GM21423 (cell line): Measurements from ENCODE around the gene MSN.
"Not testable (repeated sequence)": the region's sequence is repeated elsewhere in the genome, so short reads cannot be mapped to it uniquely, and the experiment has no call there.

ENCODE experiments used
- ATAC-seq: cut with Tn5 transposase; IDR thresholded peaks from one replicate; pipeline ENCODE4 v1.9.1; 2021; ENCODE audit warnings: mild to moderate bottlenecking, moderate library complexity; ENCODE audit not compliant: unreplicated experiment

Gene MSN

DNA sequence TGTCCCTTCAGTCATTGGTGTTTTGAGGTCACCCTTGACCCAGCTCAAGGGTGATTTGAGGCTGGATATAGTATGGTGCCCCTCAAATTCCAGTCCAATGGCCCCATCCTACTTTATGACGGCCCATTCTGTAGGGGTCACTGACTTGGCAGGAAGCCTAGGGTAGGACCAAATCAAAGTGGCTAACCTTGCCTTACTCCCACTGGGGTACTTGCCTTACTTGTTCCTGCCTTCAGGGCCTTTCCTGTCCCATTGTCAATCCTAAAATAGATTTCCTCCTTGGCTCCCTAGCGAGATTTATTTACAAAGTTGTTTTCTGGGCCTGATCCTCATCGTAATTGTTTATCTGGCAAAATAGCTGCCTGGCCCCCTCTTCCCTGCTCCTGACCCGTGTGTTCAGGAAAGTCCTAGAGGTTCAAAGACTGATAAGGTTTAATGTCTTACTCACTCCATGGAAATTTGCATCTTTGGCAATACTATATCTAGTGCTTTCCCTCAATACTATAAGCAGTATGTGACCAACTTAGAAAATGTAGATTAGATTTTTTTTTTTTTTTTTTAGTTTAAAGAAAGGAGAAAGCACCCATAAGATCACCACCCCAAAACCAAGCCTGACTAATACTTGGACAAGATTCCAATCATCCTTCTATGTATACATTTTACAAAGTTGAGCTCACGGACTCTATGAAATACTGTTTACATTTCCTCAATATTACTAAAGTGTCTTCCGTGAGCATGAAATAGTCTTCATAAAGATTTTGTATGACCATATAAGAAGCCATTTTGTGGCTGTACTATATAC lies 44.8 kb downstream of the MSN start:
- ATAC-seq, result no peak

DNA sequence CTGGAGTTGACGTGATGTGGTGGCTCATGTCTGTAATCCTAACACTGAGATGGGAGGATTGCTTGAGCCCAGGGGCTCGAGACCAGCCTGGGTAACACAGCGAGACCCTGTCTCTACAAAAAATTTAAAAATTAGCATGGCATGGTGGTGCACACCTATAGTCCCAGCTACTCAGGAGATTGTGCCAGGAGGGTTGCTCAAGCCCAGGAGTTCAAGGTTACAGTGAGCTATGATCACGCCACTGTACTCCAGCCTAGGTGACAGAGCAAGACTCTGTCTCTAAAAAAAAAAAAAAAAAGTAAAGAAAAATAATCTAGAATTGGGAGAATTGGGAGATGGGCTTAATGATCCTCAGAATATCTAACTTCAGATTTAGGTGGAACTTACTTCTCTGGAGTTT lies 51.1 kb downstream of the MSN start:
- no peak for ATAC-seq

DNA sequence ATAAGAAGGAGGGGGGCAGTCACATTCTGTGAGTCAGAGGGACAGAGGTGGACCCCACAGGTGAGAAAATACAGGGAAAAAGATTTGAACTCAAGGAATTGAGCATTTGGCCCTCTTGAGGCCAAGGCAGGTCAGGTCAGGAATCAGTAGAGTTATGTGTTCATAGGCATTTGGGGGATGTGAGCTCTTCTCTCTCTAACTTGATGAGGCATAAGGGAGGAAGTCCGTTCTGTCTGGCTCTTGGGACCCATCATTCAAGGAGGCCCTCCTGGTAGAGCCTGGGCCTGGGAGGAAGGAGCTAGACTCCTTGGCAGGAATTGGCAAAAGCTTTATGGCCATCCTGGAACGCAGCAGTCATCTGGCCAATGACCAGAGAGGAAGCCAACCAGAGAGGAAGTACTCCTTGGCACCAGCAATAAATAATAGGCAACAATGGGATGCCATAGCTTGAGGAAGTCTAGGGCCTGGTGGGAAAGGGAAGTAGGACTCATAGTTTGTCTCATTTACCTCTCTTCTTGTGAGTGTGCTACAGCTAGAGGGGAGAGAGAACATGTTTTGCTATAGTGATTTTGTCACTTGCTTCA lies 53.0 kb downstream of the MSN start:
- no peak for ATAC-seq

DNA sequence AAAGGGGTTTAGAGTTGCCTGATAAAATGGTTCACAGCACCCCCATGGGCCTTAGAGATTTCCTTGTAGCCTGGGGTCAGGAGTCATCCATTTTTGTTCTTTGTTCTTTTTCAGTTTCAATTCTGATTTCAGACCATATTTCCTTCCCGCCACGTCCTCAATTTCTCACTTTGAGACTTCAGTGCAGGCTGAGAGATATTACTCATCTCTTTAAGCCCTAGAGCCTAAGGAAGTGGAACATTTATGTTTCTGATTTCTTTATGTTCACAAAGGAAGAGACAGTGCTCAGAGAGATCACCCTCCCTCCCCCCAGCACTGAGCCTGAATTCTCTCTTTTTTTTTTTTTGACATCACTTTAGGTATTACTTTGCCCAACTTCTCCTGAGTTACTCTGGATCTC lies 56.3 kb downstream of the MSN start:
- ATAC-seq, result peak; percentile 73

DNA sequence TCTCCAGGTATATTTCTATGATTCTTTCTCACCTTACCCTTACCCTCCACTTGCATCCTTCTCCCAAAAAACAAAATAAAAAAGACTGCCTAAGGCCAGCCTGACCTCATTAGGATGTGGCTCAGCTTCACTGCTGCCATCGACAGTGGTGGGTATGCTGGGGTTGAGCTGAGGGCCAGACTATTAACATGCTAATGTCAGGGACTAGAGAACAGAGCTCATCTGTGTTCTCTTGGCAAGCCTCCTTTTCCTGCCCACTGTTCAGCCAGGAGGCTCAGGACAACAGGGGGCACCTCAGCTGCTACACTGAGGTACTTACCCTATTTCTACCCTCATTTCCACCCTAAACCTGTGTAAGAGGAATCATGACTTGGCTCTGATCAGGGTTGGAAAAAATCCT lies 59.3 kb downstream of the MSN start:
- no peak for ATAC-seq

DNA sequence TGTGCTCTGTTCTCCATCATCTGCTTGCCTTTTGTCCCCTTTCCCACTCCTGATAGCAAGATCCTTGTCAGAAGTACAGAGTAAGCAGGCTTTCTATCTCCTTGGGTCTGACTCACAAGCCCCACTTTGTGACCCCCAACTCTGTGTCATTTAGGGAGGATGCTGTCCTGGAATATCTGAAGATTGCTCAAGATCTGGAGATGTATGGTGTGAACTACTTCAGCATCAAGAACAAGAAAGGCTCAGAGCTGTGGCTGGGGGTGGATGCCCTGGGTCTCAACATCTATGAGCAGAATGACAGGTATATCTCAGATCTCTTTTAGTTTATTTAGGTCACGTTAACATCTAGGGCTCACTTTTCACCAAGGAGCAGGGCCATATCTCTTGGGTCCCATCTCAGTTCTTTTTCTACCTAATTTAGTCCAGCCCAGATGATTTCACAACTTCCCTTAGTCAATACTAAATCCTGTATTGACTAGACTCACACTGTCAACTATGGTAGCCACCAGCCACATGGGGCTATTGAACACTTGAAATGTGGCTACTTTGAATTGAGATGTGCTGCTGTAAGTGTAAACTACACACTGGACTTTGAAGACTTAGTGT lies 64.3 kb downstream of the MSN start:
- no peak for ATAC-seq

DNA sequence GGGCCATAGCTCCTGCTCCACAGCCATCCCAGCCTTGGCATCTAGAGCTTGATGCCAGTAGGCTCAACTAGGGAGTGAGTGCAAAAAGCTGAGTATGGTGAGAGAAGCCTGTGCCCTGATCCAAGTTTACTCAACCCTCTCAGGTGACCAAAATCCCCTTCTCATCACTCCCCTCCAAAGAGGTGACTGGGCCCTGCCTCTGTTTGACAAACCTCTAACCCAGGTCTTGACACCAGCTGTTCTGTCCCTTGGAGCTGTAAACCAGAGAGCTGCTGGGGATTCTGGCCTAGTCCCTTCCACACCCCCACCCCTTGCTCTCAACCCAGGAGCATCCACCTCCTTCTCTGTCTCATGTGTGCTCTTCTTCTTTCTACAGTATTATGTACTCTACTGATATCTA lies 73.5 kb downstream of the MSN start:
- ATAC-seq, result no peak

DNA sequence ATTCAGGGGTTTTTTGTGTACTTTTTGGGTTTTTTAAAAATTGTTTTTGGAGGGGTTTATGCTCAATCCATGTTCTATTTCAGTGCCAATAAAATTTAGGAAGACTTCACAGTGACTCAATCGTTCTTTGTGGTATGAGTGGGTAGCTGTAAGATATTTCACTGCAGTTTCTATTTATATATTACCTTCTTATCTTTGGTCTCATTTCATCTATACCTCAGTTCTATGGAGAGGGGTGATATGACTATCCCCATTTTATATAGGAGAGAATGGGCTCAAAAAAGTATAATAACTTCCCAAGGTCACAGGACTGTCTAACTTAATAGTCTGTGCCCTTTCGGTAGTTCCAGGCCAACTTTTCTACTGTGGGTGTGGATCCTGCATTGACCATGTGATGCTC lies 74.4 kb downstream of the MSN start:
- ATAC-seq, result no peak

DNA sequence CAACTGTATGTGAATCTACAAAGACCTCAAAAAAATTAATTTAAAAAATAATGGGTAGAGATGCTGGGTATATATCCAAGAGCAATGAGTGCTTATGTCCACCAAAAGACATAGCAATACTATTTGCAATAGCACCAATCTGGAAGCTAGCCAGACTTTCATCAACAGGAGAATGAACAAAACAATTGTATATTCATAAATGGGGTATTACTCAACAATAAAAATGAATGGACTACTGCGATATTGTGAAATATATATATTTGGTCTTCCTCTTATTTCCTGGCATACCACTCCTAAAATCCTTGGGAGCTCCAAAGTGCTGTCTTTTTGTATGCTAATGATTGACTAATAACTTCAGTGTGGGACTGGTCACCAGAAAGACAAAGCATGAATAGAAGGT lies 77.5 kb downstream of the MSN start:
- no peak for ATAC-seq

DNA sequence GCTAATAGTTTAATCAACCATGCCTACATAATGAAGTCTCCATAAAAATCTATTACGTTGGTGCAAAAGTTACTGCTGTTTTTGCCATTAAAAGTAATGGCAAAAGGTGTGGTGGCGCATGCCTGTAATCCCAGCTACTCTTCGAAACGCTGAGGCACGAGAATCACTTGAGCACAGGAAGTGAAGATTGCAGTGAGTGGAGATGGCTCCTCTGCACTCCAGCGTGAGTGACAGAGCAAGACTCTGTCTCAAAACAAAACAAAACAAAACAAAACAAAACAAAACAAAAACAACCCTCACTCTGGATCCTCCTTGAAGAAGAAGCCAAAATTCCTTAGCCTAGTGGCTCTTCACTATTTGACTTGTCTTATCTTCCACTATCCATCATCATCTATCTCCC lies 78.0 kb downstream of the MSN start:
- no peak for ATAC-seq

DNA sequence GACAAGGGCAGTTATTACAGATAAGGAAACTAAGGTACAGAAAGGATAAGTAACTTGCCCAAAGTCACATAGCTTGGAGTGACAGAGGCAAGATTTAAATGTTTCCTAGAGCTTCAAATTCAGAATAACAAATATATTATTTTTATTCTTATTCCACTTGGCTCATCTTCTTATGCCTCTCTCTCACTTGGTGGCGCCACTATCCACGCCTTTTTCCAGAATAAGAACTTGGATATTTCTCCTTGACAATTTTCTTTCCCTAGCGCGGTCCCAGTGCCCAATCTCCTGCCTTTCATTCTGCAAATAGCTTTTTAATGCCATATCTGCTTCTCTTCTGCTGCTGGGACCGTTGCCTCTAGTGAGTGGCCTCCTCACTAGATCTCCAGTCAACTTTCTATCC lies 78.5 kb downstream of the MSN start:
- no peak for ATAC-seq

DNA sequence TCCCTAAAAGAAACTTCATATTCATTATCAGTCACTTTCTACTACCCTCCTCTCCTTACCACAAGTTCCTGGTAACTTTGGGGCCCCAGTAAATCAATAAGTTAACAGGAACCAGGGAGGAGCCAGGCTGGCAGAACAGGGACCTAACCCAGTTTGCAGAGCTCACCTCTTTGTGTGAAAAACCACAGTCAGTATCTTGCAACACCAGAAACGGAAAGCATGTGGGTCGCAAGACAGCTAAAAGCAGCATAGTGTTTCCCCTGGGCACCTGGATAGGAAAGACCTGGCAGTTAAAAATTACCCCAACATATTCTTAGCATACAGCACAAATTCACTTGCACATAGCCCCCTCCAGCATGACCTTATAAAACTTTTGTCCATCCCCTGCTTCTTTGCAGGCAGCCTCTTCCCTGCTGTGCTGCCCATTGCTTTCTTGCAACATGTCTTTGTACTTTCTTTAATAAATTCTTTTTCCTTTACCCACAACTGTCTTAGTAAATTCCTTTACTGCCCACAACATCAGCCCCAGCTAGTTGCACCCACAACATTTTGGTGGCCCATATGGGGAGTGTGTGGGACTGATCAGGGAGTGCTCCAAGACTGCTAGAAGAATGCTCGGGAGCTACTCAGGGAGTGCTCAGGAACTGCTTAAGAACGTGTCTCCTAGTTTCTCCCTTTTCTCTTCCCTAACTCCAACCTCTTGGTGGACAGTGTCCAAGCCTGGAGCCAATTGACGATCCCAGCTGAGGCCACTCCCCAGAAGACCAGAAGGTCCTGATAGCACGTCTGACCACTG lies 83.4 kb downstream of the MSN start:
- peak; percentile 84 for ATAC-seq

DNA sequence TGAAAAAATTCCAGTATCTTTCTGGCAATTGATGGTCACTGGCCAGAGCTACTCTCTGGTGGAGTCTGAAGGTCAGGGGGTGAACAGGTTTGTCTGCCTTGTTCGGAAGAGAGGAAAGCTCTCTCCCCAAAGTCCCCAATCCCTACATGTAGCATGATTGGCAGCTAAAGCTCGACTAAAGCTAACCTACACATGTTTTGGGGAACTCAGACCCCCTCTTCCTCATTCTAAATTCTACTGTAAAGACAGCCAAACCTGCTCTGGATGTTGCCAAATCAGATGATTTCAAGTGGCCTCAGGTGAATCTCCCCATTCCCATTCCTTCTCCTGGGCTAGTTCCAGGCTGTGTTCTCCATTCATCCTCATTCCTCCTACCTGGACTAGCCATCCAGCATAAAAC lies 84.1 kb downstream of the MSN start:
- no peak for ATAC-seq

DNA sequence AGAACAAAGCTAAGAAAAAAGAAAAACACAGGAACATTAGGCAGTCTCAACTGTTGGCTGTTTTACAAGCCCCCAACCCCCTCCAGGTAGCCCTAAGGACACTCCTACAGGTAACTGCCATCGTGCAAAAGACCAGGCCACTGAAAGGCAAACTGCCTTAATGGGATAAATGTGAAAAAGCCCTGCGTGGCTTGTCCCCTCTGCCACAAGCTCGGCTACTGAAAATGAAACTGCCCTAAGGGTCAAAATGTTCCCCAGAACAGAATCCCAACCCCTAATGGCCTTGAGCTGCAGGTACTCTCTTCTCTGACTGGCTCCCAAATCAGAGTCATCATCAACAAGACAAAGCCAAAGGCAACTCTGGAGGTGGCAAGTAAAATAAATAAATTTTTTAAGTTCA lies 84.8 kb downstream of the MSN start:
- ATAC-seq, result no peak

DNA sequence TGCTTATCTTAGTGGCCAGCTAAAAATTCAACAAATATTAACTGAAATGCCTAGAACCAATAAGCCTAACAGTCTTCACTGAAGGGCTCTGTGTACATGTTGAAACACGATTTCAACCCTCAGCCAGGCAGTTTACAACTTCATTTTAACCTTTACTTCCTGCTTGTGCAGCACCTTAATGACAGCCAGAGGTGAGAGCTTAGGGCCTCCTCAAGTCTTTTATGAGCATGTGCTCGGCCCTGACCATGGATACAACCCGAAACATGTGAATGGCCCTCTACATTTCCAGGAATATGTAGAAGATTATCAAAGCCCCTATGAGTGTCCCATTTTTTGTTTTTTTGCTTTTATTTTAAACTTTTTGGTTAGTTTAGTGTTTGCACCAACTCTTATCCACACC lies 88.3 kb downstream of the MSN start:
- ATAC-seq, result no peak

DNA sequence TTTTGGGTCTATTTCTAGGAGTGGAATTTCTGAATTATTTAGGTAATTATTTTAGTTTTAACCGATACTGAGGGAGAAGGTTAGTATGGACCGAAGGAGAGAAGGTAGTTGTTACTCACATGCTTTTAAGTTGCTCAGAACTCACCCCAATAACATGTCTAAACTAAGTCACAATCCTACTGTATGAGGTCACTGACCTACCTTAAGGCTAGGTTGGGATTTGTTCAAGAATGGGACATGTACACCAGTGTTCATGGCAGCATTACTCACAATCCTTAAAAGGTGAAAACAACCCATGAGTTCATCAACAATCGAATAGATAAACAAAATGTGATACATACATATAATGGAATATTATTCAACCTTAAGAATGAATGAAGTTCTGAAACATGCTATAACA lies 90.5 kb downstream of the MSN start:
- no peak for ATAC-seq

DNA sequence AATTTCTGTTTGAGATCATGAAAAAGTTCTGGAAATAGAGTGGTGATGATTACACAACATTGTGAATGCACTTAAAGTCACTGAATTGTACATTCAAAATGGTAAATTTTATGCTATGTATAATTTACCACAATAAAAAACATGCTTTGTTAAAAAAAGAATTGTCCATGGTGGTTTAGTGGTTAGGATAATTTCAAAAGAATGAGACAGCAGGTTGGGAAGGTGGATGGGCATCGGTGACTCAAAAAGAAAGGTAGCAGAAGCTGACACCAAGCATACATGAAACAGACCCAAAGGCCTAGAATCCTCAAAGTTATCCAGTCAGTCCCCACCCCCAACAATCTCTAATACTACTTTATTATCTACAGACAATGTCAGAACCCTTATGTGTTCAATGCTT lies 91.1 kb downstream of the MSN start:
- ATAC-seq, result no peak

DNA sequence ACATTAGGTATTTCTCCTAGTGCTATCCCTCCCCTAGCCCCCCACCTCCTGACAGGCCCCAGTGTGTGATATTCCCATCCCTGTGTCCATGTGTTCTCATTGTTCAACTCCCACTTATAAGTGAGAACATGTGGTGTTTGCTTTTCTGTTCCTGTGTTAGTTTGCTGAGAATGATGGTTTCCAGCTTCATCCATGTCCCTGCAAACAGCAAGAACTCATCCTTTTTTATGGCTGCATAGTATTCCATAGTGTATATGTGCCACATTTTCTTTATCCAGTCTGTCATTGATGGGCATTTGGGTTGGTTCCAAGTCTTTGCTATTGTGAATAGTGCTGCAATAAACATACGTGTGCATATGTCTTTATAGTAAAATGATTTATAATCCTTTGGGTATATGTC lies 92.1 kb downstream of the MSN start:
- not testable (repeated sequence) for ATAC-seq

DNA sequence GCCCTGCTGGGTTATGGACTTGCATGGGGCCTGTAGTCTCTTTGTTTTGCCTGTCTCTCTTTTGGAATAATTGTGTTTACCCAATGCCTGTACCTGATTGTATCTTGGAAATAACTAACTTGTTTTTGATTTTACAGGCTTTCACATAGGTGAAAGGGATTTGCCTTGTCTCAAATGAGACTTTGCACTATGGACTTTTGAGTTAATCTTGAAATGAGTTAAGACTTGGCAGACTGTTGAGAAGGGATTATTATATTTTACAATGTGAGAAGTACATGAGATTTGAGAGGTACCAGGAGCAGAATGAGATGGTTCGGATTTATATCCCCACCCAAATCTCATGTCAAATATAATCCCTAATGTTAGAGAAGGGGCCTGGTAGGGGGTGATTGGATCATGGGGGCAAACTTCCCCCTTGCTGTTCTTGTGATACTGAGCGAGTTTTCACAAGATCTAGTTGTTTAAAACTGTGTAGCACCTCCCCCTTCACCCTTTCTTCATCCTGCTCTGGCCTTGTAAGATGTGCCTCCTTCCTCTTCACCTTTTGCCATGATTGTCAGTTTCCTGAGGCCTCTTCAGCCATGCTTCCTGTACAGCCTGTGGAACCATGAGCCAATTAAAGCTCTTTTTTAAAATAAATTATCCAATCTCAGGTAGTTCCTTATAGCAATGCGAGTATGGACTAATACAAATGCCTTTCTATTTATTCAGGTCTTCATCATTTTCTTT lies 102.3 kb downstream of the MSN start:
- ATAC-seq, result no peak

DNA sequence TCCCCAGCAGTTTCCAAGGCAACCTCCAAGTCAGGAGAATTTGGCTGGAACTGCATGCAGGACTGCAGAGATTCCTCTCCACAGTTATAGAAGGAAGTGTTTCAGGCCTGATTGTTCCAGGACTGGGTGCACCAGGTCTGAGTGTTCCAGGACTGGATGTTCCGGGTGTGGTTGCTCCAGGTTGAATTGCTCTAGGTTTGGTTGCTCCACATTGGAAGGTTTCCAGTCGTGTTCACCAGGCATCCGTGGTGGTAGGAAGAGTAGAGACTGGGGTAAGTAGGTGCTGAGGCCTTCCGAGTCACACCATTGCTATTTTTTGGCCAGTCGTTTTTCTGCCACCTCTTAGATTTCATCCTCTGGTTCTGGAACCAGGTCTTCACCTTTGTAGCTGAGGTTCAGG lies 105.4 kb downstream of the MSN start:
- ATAC-seq, result no peak

DNA sequence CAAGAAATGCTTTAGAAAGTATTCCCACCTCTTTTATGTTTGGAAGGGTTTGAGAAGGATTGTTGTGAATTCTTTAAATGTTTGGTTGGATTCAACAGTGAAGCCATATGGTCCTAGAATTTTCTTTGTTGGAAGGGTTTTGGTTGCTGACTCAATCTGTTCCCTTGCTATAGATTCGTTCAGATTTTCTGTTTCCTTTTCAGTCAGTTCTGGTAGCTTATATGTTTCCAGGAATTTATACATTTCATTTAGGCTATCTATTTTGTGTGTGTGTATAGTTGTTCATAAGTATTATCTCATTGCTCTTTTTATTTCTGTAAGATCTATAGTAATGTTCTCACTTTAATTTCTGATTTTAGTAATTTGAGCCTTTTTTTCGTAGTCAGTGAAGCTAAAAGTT lies 114.4 kb downstream of the MSN start:
- no peak for ATAC-seq
